ENCODE measurements around the gene KLF9. TPM values are rescaled to one million over a fixed set of nuclear protein-coding genes. Genes with fewer than 3 reads are reported as not detected.

The KLF9 gene
- total RNA-seq, 3 donors from 2014 or later: 129 to 223 (median 206) TPM

GRCh38 chr9:70374962-70375618, 39.4 kb downstream of the KLF9 start:
- H3K4me3 ChIP-seq: peak overlapping the region in 1 of 3 donors; percentile 9
- intact Hi-C loops (cut with DNase I; ENCODE audit: low total_unique reads): no loop called here
- H3K27me3 ChIP-seq: no peaks in the 10 kb centered on the region
- no peak overlapping the region for H3K27ac ChIP-seq
- no peaks in the 10 kb centered on the region for H3K36me3 ChIP-seq
- TF ChIP-seq POLR2A (IDR thresholded peaks at IDR 0.05): no peak
- TF ChIP-seq, protein P1, sequence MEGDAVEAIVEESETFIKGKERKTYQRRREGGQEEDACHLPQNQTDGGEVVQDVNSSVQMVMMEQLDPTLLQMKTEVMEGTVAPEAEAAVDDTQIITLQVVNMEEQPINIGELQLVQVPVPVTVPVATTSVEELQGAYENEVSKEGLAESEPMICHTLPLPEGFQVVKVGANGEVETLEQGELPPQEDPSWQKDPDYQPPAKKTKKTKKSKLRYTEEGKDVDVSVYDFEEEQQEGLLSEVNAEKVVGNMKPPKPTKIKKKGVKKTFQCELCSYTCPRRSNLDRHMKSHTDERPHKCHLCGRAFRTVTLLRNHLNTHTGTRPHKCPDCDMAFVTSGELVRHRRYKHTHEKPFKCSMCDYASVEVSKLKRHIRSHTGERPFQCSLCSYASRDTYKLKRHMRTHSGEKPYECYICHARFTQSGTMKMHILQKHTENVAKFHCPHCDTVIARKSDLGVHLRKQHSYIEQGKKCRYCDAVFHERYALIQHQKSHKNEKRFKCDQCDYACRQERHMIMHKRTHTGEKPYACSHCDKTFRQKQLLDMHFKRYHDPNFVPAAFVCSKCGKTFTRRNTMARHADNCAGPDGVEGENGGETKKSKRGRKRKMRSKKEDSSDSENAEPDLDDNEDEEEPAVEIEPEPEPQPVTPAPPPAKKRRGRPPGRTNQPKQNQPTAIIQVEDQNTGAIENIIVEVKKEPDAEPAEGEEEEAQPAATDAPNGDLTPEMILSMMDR (IDR thresholded peaks at IDR 0.05): no peak
- no peak for TF ChIP-seq POLR2AphosphoS5 (IDR thresholded peaks at IDR 0.05)
- no peaks in the 10 kb centered on the region for H3K4me1 ChIP-seq
- no peaks in the 10 kb centered on the region for H3K9me3 ChIP-seq
- no peak for DNase-seq (ENCODE audit: low spot score in 2 of 2)

GRCh38 chr9:70367305-70367930, 47.0 kb downstream of the KLF9 start:
- Histone ChIP-seq H3K9me3 (no peaks in the 10 kb centered on the region), H3K27me3 (no peaks in the 10 kb centered on the region), H3K27ac (no peak overlapping the region), H3K4me3 (no peak overlapping the region), H3K36me3 (no peaks in the 10 kb centered on the region), H3K4me1 (no peaks in the 10 kb centered on the region)
- TF ChIP-seq, protein P1 (IDR thresholded peaks at IDR 0.05): no peak
- TF ChIP-seq POLR2A (IDR thresholded peaks at IDR 0.05): no peak
- no peak for TF ChIP-seq POLR2AphosphoS5 (IDR thresholded peaks at IDR 0.05)
- intact Hi-C loops (cut with DNase I; ENCODE audit: low total_unique reads): no loop called here
- no peak for DNase-seq (ENCODE audit: low spot score in 2 of 2)

DNA sequence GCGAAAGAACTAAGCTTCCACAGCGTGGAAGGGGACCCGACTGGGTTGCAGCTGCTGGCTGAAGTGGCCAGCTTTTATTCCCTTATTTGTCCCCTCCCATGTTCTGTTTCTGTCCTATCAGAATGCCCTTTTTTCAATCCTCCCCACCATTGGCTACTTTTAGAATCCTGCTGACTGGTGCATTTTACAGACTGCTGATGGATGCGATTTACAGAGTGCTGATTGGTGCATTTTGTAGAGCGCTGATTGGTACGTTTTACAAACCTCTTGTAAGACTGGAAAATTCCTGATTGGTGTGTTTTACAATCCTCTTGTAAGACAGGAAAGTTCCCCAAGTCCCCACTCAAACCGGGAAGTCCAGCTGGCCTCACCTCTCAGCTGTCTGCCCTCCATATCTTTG, 50.7 kb downstream of the KLF9 start:
- DNase-seq (ENCODE audit: low spot score in 2 of 2): no peak
- H3K27me3 ChIP-seq: no peaks in the 10 kb centered on the region
- H3K36me3 ChIP-seq: no peaks in the 10 kb centered on the region
- no peak overlapping the region for H3K4me3 ChIP-seq
- H3K27ac ChIP-seq: no peak overlapping the region
- no peaks in the 10 kb centered on the region for H3K4me1 ChIP-seq
- no peaks in the 10 kb centered on the region for H3K9me3 ChIP-seq
- TF ChIP-seq POLR2A (IDR thresholded peaks at IDR 0.05) (no peak), POLR2AphosphoS5 (IDR thresholded peaks at IDR 0.05) (no peak)
- TF ChIP-seq, protein P1 (IDR thresholded peaks at IDR 0.05): no peak
- intact Hi-C loops (cut with DNase I; ENCODE audit: low total_unique reads): no loop called here

GRCh38 chr9:70362952-70363351, 51.5 kb downstream of the KLF9 start:
- Histone ChIP-seq H3K4me1 (no peaks in the 10 kb centered on the region), H3K27me3 (no peaks in the 10 kb centered on the region), H3K9me3 (no peaks in the 10 kb centered on the region), H3K4me3 (no peak overlapping the region), H3K36me3 (no peaks in the 10 kb centered on the region), H3K27ac (no peak overlapping the region)
- intact Hi-C loops (cut with DNase I; ENCODE audit: low total_unique reads): no loop called here
- no peak for DNase-seq (ENCODE audit: low spot score in 2 of 2)
- TF ChIP-seq POLR2AphosphoS5 (IDR thresholded peaks at IDR 0.05): no peak
- TF ChIP-seq, protein P1 (IDR thresholded peaks at IDR 0.05): no peak

- no peaks in the 10 kb centered on the region for H3K27me3 ChIP-seq
- no peaks in the 10 kb centered on the region for H3K9me3 ChIP-seq
- TF ChIP-seq POLR2A (IDR thresholded peaks at IDR 0.05): no peak
- TF ChIP-seq POLR2AphosphoS5 (IDR thresholded peaks at IDR 0.05): no peak
- TF ChIP-seq, protein P1 (IDR thresholded peaks at IDR 0.05): no peak
- H3K36me3 ChIP-seq: no peaks in the 10 kb centered on the region
- no peak overlapping the region for H3K27ac ChIP-seq
- no peak overlapping the region for H3K4me3 ChIP-seq
- DNase-seq (ENCODE audit: low spot score in 2 of 2): no peak
- intact Hi-C loops (cut with DNase I; ENCODE audit: low total_unique reads): no loop called here
- H3K4me1 ChIP-seq: no peaks in the 10 kb centered on the region
Observed at GRCh38 chr9:70355801-70356200, 58.7 kb downstream of the KLF9 start.
